ENCODE data around the gene DOHH.
"Not testable (repeated sequence)": the region's sequence is repeated elsewhere in the genome, so short reads cannot be mapped to it uniquely, and the experiment has no call there.

The DOHH gene

DNA sequence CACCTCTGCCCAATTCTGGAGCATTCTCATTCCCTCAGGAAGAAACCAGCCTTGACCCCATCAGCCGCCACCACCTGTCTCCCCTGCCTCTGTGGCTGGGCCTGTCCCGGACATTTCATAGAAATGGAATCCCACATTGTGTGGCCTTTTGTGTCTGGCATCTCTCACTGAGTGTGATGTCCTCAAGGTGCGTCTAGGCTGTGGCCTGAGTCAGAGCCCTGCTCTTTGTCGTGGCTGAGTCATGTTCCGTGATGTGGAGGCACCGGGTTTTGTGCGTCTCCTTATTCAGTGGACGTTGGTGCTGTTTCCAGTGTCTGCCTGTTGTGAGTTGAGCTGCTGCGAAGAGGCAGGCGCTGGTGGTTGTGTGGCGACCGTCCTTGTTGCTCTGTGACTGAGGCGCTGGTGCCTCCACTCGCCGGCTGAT is 9.1 kb upstream of the DOHH start:
- no peak overlapping the region for H3K4me3 ChIP-seq (ENCODE audit: low read depth, low read length)
- TF ChIP-seq CTCF (IDR thresholded peaks at IDR 0.05; ENCODE audit: low read depth, low read length, missing control alignments) = no peak
- DNase-seq = peak; percentile 68
- peaks cover 16% of the 10 kb centered on the region for H3K36me3 ChIP-seq (replicated peaks)
- H3K27ac ChIP-seq = peak overlapping the region; percentile 53
- in situ Hi-C loops (cut with HindIII; ENCODE audit: low pct_ligation_motif_present, low sequenced_read_pairs) = no loop called here
- no peaks in the 10 kb centered on the region for H3K27me3 ChIP-seq (replicated peaks)

DNA sequence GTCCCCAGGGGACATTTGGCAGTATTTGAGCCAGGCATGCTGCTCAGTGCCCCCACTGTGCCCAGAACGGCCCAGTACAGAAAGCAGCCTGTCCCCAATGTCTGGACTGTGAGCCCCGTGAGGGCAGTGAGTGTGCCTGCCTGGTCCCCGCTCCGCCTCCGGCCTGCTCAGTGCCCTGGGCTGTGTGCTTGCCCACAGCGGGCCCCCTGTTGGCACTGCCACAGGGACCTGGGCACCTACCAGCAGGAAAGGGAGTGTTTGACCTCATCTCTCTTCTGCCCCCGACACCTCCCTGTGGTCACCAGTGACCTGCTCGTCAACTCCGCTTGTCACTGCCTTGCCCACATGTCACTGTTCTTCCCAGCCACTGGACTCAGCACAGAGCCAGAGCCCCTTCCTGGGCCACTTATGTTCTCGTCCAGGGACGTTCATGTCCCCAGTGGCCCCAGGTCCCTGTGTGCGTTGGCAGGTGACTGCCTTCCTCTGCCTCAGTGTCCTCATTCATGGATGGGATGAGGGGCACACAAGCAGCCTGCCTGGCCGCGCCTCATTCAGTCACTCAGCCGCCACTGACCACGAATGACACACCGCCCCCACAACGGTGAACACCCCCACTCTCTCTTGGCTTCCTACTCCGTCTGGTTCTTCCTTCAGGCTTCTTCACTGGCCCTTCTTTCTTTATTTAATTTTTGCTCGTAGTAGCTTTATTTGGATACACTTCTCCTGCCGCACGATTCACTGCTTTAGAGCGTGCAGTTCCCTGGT is 8.5 kb upstream of the DOHH start:
- peak; percentile 6 for DNase-seq
- Histone ChIP-seq H3K27me3 (replicated peaks) (no peaks in the 10 kb centered on the region), H3K4me3 (ENCODE audit: low read depth, low read length) (no peak overlapping the region), H3K27ac (peak overlapping the region; percentile 53), H3K36me3 (replicated peaks) (peaks cover 16% of the 10 kb centered on the region)
- in situ Hi-C loops (cut with HindIII; ENCODE audit: low pct_ligation_motif_present, low sequenced_read_pairs) = no loop called here
- no peak for TF ChIP-seq CTCF (IDR thresholded peaks at IDR 0.05; ENCODE audit: low read depth, low read length, missing control alignments)

DNA sequence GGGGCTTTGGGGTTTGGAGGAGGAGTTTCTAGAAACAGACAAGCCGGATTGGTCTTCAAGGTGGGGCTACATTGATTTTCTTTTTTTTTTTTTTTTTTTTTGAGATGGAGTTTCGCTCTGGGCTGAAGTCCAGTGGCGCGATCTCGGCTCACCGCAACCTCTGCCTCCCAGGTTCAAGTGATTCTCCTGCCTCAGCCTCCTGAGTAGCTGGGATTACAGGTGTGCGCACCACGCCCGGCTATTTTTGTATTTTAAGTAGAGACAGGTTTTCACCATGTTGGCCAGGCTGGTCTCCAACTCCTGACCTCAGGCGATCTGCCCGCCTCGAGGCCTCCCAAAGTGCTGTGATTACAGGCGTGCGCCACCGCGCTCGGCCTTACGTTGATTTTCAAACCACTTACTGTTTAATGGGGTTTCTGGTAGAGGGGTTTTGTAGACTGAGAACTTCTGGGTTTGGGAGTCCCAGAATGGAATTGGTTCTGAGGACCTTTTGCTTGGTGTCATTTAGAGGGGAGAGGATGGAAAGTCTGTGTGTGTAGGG is 7.7 kb upstream of the DOHH start:
- H3K4me3 ChIP-seq (ENCODE audit: low read depth, low read length); H3K27me3 ChIP-seq (replicated peaks); in situ Hi-C loops (cut with HindIII; ENCODE audit: low pct_ligation_motif_present, low sequenced_read_pairs); H3K27ac ChIP-seq; DNase-seq: not testable (repeated sequence)
- peaks cover 16% of the 10 kb centered on the region for H3K36me3 ChIP-seq (replicated peaks)

- DNase-seq = no peak
- in situ Hi-C loops (cut with HindIII; ENCODE audit: low pct_ligation_motif_present, low sequenced_read_pairs) = no loop called here
- no peak for TF ChIP-seq CTCF (IDR thresholded peaks at IDR 0.05; ENCODE audit: low read depth, low read length, missing control alignments)
- H3K4me3 ChIP-seq (ENCODE audit: low read depth, low read length) = peak overlapping the region; percentile 78
- H3K27ac ChIP-seq = no peak overlapping the region
- H3K36me3 ChIP-seq (replicated peaks) = peaks cover 16% of the 10 kb centered on the region
- H3K27me3 ChIP-seq (replicated peaks) = no peaks in the 10 kb centered on the region
Observed at GRCh38 chr19:3507371-3508120, 7.1 kb upstream of the DOHH start.

DNA sequence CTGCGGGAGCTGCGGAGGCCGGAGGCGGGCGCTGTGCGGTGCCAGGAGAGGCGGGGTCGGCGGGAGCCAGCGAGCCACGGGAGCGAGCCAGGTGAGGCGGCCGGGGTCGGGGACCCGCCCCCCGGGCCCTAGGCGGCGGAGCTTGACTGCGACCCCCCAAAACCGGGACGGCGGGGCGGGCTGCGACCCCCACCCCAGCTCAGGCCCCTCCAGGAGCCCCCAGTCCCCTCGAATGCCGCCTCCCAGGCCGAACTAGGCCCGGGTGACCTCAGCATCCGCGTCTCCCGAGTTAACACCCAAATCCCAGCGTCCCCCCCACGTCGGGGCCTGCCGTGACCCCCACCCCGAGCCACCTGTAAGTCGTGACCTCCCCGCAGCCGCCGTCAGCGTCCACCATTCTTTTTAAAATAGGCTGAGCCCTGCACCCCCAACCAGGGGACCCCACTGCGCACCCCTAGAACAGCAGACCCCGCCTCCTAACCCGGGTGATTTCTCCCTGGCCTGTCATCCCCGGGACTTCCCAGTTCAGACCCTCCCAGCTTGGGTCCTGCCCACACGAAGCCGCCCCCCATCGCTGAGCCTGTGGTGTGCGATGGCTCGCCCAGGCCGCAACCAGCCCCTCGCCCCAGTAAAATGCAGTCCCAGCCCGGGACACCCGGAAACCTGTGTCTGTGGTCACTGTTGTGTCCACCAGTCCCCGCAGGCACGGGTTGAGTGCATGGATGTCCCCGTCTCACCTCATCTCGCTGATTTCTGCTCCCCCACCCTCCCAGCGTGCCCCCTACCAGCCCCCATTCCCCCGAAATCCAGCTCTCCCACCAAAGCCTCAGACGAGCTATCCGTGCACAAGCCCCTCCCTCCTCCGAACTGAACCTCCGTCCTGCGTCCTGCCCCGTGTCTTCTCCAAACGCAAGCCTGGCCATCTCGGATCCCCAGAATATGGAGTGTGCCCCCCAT is 6.2 kb upstream of the DOHH start:
- H3K27me3 ChIP-seq (replicated peaks) = no peaks in the 10 kb centered on the region
- H3K27ac ChIP-seq = peak overlapping the region; percentile 78
- peaks cover 16% of the 10 kb centered on the region for H3K36me3 ChIP-seq (replicated peaks)
- no peak for TF ChIP-seq CTCF (IDR thresholded peaks at IDR 0.05; ENCODE audit: low read depth, low read length, missing control alignments)
- DNase-seq = peak; percentile 9
- peak overlapping the region; percentile 78 for H3K4me3 ChIP-seq (ENCODE audit: low read depth, low read length)
- in situ Hi-C loops (cut with HindIII; ENCODE audit: low pct_ligation_motif_present, low sequenced_read_pairs) = no loop called here
